ENCODE results near the gene LRRC26.

Gene LRRC26

GRCh38 chr9:137166380-137167229, 3.2 kb downstream of the LRRC26 start:
- no peak for FAIRE-seq

GRCh38 chr9:137165250-137165836, 4.5 kb downstream of the LRRC26 start:
- FAIRE-seq, result no peak

GRCh38 chr9:137164370-137165249, 5.2 kb downstream of the LRRC26 start:
- FAIRE-seq, result no peak

- FAIRE-seq, result no peak
These were observed 6.0 kb downstream of the LRRC26 start for GRCh38 chr9:137163805-137164204.

- FAIRE-seq, result no peak
These were observed 6.5 kb downstream of the LRRC26 start for GRCh38 chr9:137163365-137163715.

- FAIRE-seq, result no peak
These were observed 7.1 kb downstream of the LRRC26 start for GRCh38 chr9:137162505-137163364.

GRCh38 chr9:137161558-137162486, 8.0 kb downstream of the LRRC26 start:
- no peak for FAIRE-seq

GRCh38 chr9:137160716-137161557, 8.9 kb downstream of the LRRC26 start:
- FAIRE-seq, result no peak

GRCh38 chr9:137160054-137160425, 9.8 kb downstream of the LRRC26 start:
- no peak for FAIRE-seq

GRCh38 chr9:137159105-137160053, 10.5 kb downstream of the LRRC26 start:
- FAIRE-seq, result no peak

- FAIRE-seq, result no peak
These were observed 11.2 kb downstream of the LRRC26 start for GRCh38 chr9:137158625-137159024.

- FAIRE-seq, result no peak
These were observed 12.0 kb downstream of the LRRC26 start for GRCh38 chr9:137157618-137158415.

- FAIRE-seq, result no peak
These were observed 13.1 kb downstream of the LRRC26 start for GRCh38 chr9:137156567-137157375.

GRCh38 chr9:137152844-137153405, 16.9 kb downstream of the LRRC26 start:
- FAIRE-seq, result no peak

- FAIRE-seq, result no peak
These were observed 19.0 kb downstream of the LRRC26 start for GRCh38 chr9:137150617-137151457.

Data from colon (tissue), 2 donors.